Mesodermal cell (in vitro differentiated cells): Measurements from ENCODE around the gene ASPSCR1. TPM values are rescaled to one million over a fixed set of nuclear protein-coding genes. Genes with fewer than 3 reads are reported as not detected.

Experiments used
- H3K27ac ChIP-seq: 2 replicates; pipeline ENCODE4 v1.7.0; 2013; ENCODE audit warnings: mild to moderate bottlenecking, low read depth, low read length, moderate library complexity; ENCODE audit not compliant: severe bottlenecking
- H3K36me3 ChIP-seq: 2 replicates; pipeline ENCODE4 v1.7.1; 2013; ENCODE audit warnings: mild to moderate bottlenecking, low read length, moderate library complexity; ENCODE audit not compliant: control insufficient read depth, insufficient read depth
- H3K4me1 ChIP-seq: one replicate; pipeline ENCODE4 v1.7.1; 2013; ENCODE audit warnings: mild to moderate bottlenecking, low read length; ENCODE audit not compliant: insufficient read depth, control insufficient read depth, poor library complexity, severe bottlenecking
- H3K4me3 ChIP-seq: 2 replicates; pipeline ENCODE4 v1.7.0; 2013; ENCODE audit warnings: low read length, control low read depth, mild to moderate bottlenecking; ENCODE audit not compliant: insufficient read depth, poor library complexity, severe bottlenecking; ENCODE audit errors: extremely low read depth
- H3K9me3 ChIP-seq: 2 replicates; pipeline ENCODE4 v1.7.1; 2013; ENCODE audit warnings: mild to moderate bottlenecking, low read length, moderate library complexity; ENCODE audit not compliant: control insufficient read depth
- WGBS, 2 experiments: methylation state at CpG; one replicate each; pipeline ENCODE4 v1.1.5; 2013; ENCODE audit warnings: missing lambda C conversion rate in 2 of 2; ENCODE audit not compliant: insufficient coverage in 2 of 2; 5-methylcytosine and 5-hydroxymethylcytosine counted together
- polyA plus RNA-seq, 2 experiments: library from polyadenylated mRNA; stranded (reverse); fragments of 50-300 nt; gene quantifications; one replicate each; pipeline ENCODE4 v1.2.3, GENCODE V29; 2013

The ASPSCR1 gene
- 22.6 TPM for polyA plus RNA-seq (2013, experiment 1 of 2)
- polyA plus RNA-seq (2013, experiment 2 of 2) = 22.4 TPM

DNA sequence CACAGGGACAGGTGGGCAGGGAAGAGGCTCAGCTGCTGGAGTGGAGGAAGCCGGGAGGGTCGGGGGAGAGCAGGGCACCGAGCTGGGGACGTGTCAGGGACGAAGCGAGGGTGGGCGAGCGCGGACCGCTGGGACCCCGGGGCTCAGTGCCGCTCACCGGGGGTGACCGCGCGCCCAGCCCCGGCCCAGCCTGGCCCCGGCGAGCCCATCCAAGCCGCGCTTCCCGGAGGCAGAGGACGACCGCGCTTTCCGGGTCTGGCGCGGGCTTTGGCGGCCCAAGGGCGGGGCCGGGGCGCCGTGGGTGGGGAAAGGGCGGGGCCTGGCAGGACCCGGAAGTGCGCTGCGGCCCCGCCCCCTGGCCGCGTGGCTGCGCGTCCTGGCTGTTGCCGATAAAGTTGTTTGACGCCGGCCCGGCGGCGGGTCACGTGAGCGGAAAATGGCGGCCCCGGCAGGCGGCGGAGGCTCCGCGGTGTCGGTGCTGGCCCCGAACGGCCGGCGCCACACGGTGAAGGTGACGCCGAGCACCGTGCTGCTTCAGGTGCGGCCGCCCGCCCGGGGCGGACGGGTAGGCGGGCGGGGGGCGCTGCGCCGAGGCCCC lies at the start of gene ASPSCR1:
Gene ASPSCR1 (plus strand): TSS at position 419 of the 598 bp plus-strand sequence. CDS start 18 bp downstream, at position 437.
- Histone ChIP-seq H3K4me3 (peak within 1 kb of the TSS; percentile 68), H3K27ac (peak within 1 kb of the TSS; percentile 96)
- WGBS, 2 experiments = 0 to 1% methylated on average over 61 to 70 of the region's 76 CpGs

GRCh38 chr17:81927653-81928543 lies 49.5 kb upstream of the ASPSCR1 start, which contains the start of gene MAFG:
TSS of gene MAFG (minus strand) at chr17:81927735. CDS start at chr17:81923185, 4,550 bp downstream.
- peaks cover 4% of the 10 kb centered on the region for H3K36me3 ChIP-seq
- WGBS, 2 experiments = 1% methylated on average over 84 to 86 of the region's 98 CpGs

More for the DNA sequence above, at the start of gene ASPSCR1:
- Histone ChIP-seq H3K4me1 (peaks cover 7% of the 10 kb centered on the region), H3K9me3 (no peaks in the 10 kb centered on the region), H3K36me3 (peaks cover 17% of the 10 kb centered on the region)

DNA sequence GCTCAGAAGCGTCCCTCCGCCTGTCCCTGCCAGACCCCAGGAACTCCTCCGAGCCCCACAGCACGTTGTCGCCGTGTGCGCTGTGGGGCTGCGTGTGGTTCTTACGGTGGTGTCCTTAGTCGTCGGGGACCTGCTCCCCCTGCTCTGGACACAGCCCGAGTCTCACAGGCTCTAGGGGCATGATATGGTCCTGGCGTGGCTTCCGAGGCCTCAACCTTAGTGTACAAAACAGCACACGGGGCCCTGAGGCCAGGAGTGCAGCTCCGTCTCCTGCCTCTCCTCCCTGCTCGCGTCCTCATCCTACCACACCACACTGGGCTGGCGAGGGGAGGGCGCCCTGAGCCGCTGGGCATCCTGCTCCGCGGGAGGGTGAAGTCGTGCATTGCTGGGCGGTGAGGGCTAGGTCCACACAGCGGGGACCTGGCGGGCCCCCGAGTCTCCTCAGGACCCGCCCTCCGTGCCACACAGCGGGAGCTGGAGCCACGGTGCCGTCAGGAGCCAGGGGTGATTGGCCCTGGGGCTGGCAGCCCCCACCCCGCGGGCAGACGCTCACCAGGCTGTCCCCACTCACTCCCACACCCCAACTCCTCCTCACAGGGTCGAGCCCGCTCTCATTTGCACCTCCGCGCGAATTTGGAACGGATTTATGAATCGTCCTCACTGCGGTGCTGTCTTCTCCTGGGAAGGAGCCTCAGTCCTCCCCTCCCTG lies 48.7 kb upstream of the ASPSCR1 start:
- H3K4me3 ChIP-seq = peak overlapping the region; percentile 55
- no peaks in the 10 kb centered on the region for H3K9me3 ChIP-seq
- H3K27ac ChIP-seq = no peak overlapping the region
- peaks cover 23% of the 10 kb centered on the region for H3K4me1 ChIP-seq
- 29 to 31% methylated on average over 28 to 39 of the region's 44 CpGs for WGBS, 2 experiments
- H3K36me3 ChIP-seq = peaks cover 5% of the 10 kb centered on the region

More at GRCh38 chr17:81927653-81928543, 49.5 kb upstream of the ASPSCR1 start, which contains the start of gene MAFG:
- H3K4me1 ChIP-seq = peaks cover 27% of the 10 kb centered on the region
- peak within 1 kb of the TSS; percentile 74 for H3K4me3 ChIP-seq
- no peaks in the 10 kb centered on the region for H3K9me3 ChIP-seq
- peak within 1 kb of the TSS; percentile 99 for H3K27ac ChIP-seq

DNA sequence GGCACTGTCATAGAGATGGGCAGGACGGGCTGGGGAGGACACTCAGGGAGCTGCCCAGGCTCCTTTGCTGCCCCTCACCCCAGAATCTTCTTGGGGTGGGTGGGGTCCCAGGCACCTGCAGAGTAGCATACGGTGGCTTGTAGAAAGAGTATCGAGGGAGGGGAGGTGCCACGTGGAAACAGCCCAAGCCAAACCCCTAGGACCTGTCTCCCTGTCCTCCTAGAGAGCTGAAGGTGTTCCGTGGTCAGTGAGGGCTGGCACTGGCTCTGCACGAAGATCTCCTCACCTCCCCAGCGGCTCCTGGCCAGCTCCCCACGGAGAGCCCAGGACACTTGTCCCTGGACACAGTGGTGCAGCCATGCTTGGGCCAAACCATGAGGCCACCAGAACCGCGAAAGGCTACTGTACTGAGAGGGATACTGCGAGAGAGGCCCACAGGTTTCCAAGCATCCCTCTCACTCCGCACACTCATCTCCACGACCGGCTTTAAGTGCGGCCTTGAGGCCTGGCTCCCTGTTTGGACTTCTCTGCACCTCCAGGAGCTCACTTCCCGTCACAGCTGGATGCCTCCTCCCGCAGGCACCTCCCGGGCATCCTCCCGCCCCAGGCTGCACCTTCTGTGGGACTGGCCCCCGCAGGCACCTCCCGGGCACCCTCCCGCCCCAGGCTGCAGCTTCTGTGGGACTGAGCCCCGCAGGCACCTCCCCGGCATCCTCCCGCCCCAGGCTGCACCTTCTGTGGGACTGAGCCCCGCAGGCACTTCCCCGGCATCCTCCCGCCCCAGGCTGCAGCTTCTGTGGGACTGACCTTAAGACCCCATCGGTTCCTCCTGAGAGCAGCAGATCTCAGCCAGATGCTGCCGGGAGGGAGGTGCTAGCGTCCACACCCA lies 47.9 kb upstream of the ASPSCR1 start:
- Histone ChIP-seq H3K36me3 (peaks cover 5% of the 10 kb centered on the region), H3K27ac (no peak overlapping the region), H3K4me3 (peak overlapping the region; percentile 55), H3K9me3 (no peaks in the 10 kb centered on the region), H3K4me1 (peaks cover 15% of the 10 kb centered on the region)
- WGBS, 2 experiments = 90% methylated on average over 19 to 30 of the region's 31 CpGs

DNA sequence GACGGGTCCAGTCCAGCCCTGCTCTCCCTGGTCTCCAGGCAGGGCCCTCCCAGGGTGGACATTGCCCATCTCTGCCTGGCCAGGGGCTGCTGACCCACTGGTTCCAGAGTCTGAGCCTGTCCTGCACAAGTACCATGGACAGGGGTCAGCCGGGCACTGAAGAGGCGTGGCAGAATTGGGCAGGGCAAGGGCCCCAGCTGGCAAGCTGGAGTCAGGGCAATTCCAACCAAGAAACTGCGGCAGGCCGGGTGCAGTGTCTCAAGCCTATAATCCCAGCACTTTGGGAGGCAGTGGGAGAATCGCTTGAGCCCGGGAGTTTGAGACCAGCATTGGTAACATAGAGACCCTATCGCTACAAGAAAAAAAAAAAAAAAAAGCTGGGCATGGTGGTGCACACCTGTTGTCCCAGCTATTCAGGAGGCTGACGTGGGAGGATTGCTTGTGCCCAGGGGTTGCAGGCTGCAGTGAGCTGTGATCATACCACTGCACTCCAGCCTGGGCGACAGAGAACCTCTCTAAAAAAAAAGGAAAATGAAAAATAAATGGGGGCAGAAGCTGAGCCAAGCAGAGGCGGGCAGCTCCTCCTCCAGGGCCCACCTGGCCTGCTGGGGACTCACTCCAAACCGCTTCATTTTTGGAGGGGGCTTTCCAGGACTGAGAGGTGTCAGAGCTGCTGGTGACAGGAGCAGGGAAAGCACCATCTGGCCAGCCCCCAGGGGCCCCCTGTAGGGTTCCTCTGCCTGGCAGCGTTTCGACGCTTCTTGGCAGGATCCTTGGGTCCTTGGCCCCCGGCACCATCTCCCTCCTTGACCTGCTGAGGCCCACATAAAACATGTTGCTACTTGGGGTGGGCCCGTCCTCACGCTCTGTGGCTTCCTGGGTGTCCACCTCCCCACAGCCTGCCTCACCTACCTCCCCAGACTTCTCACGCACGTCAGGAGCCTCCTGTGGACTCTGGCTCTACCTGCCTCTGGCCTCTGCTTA lies 47.0 kb upstream of the ASPSCR1 start:
- no peaks in the 10 kb centered on the region for H3K9me3 ChIP-seq
- WGBS, 2 experiments = 82% methylated on average over 16 to 17 of the region's 20 CpGs
- peaks cover 7% of the 10 kb centered on the region for H3K4me1 ChIP-seq
- H3K27ac ChIP-seq = no peak overlapping the region
- H3K36me3 ChIP-seq = peaks cover 12% of the 10 kb centered on the region
- H3K4me3 ChIP-seq = no peak overlapping the region

DNA sequence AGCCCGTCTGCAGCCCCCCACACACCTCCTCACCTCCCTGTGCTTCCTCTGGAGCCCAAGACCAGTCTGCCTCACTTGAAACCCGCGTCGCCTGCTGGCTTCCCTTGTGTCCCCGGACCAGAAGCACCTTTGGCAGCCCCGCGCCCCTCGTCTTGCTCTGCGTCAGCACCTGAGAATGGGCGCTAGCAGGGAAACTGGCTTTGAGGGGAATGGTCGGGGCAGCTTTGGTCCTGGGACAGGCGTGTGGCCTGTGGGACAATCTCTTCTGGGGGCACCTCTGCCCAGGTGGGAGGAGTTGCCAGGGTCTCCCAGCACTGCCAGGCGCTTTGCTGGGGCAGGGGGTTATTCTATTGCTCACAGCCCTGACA lies 46.3 kb upstream of the ASPSCR1 start:
- 82 to 85% methylated on average over 13 of the region's 13 CpGs for WGBS, 2 experiments
- H3K27ac ChIP-seq = no peak overlapping the region
- H3K4me3 ChIP-seq = no peak overlapping the region

DNA sequence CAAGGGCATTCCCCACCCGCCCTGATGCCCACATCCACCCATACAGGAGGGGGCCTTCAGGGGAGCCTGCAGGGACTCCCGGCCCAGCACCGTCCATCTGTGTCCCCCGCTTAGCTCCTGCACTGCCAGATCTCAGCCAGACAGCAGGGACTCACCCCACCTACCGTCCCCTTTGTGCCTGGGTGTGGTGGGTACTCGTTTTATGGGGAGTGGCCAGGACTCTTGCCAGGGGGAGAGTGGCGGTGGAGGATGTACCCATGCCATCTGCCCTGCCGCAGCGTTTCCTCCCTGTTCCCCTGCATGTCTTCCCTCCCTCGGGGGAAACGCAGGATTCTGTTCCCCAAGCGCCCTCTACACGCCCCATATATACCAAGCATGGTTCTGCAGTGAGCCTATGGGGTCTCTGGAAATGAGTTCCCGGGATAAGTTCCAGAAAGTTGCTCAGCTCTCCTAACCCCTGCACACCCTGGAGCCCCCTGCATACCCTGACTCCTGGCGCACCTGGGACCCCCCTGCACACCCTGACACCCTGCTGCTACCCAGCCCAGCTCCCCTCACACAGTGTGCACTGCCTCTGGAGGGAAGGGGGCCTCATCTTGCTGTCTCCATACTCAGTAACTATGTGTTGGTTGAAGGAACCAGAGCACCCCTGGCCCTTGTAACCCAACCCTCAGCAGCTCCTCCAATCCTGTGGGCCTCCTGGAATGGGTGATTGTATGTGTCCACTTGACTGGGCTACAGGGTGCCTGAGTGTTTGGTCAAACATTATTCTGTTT lies 45.7 kb upstream of the ASPSCR1 start:
- 75 to 91% methylated on average over 4 to 10 of the region's 15 CpGs for WGBS, 2 experiments

More for the DNA sequence above, 46.3 kb upstream of the ASPSCR1 start:
- Histone ChIP-seq H3K4me1 (peaks cover under 1% of the 10 kb centered on the region), H3K36me3 (peaks cover 16% of the 10 kb centered on the region), H3K9me3 (no peaks in the 10 kb centered on the region)

GRCh38 chr17:81932333-81932983 lies 45.0 kb upstream of the ASPSCR1 start:
- no peaks in the 10 kb centered on the region for H3K4me1 ChIP-seq
- no peak overlapping the region for H3K4me3 ChIP-seq
- peaks cover 16% of the 10 kb centered on the region for H3K36me3 ChIP-seq
- H3K9me3 ChIP-seq = no peaks in the 10 kb centered on the region
- WGBS, 2 experiments = 85 to 90% methylated on average over 4 to 8 of the region's 9 CpGs
- H3K27ac ChIP-seq = no peak overlapping the region

More for the DNA sequence above, 45.7 kb upstream of the ASPSCR1 start:
- Histone ChIP-seq H3K9me3 (no peaks in the 10 kb centered on the region), H3K36me3 (peaks cover 16% of the 10 kb centered on the region), H3K4me1 (no peaks in the 10 kb centered on the region), H3K4me3 (no peak overlapping the region), H3K27ac (no peak overlapping the region)
